ENCODE measurements around the gene ZC3H18. TPM values are rescaled to one million over a fixed set of nuclear protein-coding genes. Genes with fewer than 3 reads are reported as not detected.

The ZC3H18 gene
- total and polyA plus RNA-seq, 12 donors, result 18.3 to 28.7 (median 22.0) TPM

DNA sequence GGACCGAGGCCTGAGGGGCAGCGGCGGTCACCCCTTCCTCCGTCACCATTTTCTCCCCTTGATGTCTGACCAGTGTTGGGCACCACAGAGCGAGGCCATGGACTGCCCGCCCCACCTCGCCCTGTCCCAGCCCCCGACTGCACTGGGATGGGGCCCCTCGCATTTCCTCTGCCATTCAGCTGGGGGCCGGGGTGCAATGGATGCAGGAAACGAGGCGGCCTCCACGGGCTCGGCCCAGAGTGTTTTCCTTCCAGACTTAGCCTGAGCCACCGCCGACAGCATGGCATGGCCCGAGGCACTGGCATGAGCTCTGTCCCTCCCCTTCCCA lies 44.6 kb upstream of the ZC3H18 start:
- DNase-seq (peak in 1 of 2 donors; percentile 18), ATAC-seq (no peak)
- no peak overlapping the region for H3K4me3 ChIP-seq
- peaks cover 0 to 7% (median 0%) of the 10 kb centered on the region in 7 donors for H3K27me3 ChIP-seq
- 58 to 60% methylated on average over 17 of the region's 17 CpGs for WGBS, 2 donors
- H3K4me1 ChIP-seq, result peaks cover 0 to 34% (median 24%) of the 10 kb centered on the region in 9 donors
- no peaks in the 10 kb centered on the region for H3K36me3 ChIP-seq
- intact Hi-C loops (cut with DNase I), result no loop called here
- H3K9me3 ChIP-seq, result no peaks in the 10 kb centered on the region
- TF ChIP-seq, protein P1, sequence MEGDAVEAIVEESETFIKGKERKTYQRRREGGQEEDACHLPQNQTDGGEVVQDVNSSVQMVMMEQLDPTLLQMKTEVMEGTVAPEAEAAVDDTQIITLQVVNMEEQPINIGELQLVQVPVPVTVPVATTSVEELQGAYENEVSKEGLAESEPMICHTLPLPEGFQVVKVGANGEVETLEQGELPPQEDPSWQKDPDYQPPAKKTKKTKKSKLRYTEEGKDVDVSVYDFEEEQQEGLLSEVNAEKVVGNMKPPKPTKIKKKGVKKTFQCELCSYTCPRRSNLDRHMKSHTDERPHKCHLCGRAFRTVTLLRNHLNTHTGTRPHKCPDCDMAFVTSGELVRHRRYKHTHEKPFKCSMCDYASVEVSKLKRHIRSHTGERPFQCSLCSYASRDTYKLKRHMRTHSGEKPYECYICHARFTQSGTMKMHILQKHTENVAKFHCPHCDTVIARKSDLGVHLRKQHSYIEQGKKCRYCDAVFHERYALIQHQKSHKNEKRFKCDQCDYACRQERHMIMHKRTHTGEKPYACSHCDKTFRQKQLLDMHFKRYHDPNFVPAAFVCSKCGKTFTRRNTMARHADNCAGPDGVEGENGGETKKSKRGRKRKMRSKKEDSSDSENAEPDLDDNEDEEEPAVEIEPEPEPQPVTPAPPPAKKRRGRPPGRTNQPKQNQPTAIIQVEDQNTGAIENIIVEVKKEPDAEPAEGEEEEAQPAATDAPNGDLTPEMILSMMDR (IDR thresholded peaks at IDR 0.05), result no peak
- no peak overlapping the region for H3K27ac ChIP-seq

DNA sequence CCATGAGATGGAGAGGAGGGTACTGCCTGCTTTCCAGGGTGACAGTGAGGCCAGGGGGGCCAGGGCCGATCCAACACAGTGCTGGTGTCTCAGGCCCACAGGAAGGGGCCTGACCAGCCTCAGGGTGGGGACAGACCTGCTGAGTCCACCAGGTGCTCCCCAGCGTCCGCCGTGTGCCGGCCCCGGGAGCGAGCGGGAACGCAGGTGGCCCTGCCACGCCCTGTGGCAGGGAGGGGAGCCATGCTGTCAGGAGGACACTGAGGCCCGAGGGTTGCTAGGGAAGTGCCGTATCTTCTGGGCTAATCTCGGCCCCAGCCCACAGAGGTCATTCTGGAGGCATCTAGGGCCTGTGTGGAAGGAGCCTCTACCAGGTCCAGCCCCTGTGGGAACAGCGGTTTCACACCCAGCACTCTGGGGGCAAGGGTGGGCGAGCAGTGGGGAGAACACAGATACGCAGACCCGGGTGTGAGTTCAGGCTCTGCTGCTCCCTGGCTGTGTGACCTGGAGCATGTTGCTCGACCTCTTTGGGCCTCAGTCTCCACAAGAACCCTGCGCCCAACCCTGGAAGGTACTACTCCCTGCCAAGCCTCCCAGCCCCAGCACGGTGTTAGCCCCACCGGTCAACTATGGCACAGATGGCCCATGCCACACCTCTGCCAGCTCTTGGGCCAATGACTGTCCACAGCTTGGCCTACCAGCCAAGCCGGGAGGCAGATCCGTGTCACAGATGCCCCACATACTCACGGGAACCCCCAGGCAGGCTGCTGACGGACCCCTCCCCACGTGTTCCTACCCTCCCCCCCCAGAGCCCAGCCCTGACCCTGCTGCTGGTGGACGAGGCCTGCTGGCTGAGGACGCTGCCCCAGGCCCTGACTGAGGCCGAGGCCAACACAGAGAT lies 43.9 kb upstream of the ZC3H18 start:
- H3K4me3 ChIP-seq, result no peak overlapping the region
- DNase-seq, result peak in 1 of 2 donors; percentile 10
- intact Hi-C loops (cut with DNase I), result loop anchor here in 6 of 10 donors (2.0 kb wide), 2 partner anchors 81 to 83 kb away; no protein-coding TSS in a partner anchor

DNA sequence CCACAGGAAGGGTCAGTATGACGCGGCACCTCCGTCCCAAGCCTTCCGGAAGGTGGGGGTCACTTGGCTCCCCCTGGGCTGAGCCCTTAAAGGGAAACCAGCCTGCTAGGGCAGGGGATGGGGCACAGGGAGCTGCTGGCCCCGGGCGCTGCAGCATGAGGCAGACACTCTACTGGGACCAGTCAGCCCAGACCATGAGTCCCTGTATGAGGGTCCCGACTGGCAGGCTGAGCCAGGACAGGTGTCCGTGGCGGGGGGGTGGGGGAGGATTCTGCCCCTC lies 43.4 kb upstream of the ZC3H18 start:
- Histone ChIP-seq H3K27me3 (peaks cover 0 to 7% (median 0%) of the 10 kb centered on the region in 7 donors), H3K36me3 (no peaks in the 10 kb centered on the region), H3K27ac (no peak overlapping the region), H3K4me3 (no peak overlapping the region), H3K4me1 (peaks cover 0 to 34% (median 24%) of the 10 kb centered on the region in 9 donors), H3K9me3 (no peaks in the 10 kb centered on the region)
- peak in 1 of 2 donors; percentile 22 for DNase-seq
- ATAC-seq, result peak in 7 of 8 donors; percentile 5 to 34 (median 20)
- 52 to 55% methylated on average over 9 of the region's 9 CpGs for WGBS, 2 donors
- intact Hi-C loops (cut with DNase I), result loop anchor here (1.0 to 2.0 kb wide), 3 partner anchors 82 to 84 kb away; no protein-coding TSS in a partner anchor
- TF ChIP-seq, protein P1 (IDR thresholded peaks at IDR 0.05), result no peak

More for the DNA sequence above, 43.9 kb upstream of the ZC3H18 start:
- Histone ChIP-seq H3K27ac (no peak overlapping the region), H3K4me1 (peaks cover 0 to 34% (median 24%) of the 10 kb centered on the region in 9 donors), H3K27me3 (peaks cover 0 to 7% (median 0%) of the 10 kb centered on the region in 7 donors), H3K36me3 (no peaks in the 10 kb centered on the region), H3K9me3 (no peaks in the 10 kb centered on the region)
- 67 to 74% methylated on average over 29 of the region's 29 CpGs for WGBS, 2 donors
- ATAC-seq, result peak in 3 of 8 donors; percentile 1 to 23 (median 1)
- TF ChIP-seq, protein P1 (IDR thresholded peaks at IDR 0.05), result no peak

DNA sequence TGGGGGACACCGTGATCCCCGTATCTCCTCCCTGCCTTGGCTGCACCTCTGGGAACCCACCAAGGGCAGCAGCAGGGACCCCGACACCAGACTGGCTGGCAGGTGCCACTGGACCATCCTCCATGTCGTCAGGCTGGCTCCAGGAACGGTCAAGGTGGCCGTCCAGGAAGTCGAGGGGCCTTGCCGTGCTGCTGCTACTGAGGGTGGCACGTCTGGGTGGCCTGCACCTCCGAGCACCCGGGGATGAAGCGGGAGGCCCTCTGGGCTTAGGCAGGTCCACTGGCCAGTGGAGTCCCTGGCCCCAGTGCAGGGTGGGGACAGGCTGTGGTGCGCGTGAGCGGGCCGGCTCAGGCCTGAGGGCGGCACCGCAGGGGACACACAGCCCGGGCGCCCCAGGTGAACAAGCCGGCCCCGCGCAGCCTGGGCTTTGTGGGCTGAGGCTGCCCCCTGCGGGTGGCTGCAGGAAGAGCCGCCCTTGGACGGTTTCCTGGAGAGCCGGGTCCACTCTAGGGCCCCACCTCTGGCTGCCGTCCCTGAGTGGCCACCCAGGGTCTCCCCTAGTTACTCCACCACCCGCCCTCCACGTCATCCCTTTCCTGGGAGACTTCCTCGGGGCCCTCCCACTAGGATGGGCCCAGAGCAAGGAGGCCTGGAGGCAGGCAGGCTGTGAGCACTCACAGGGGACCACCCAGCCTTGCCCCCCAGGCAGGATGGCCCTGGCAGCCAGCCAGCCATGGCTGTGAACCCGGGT lies 42.8 kb upstream of the ZC3H18 start:
- intact Hi-C loops (cut with DNase I), result loop anchor here (1.0 to 2.0 kb wide), 3 partner anchors 83 to 85 kb away; no protein-coding TSS in a partner anchor
- WGBS, 2 donors, result 25 to 27% methylated on average over 31 to 32 of the region's 32 CpGs
- DNase-seq, result peak; percentile 55 to 67
- ATAC-seq, result peak; percentile 40 to 76 (median 71)
- Histone ChIP-seq H3K4me3 (no peak overlapping the region), H3K27ac (no peak overlapping the region), H3K9me3 (no peaks in the 10 kb centered on the region), H3K27me3 (peaks cover 0 to 7% (median 0%) of the 10 kb centered on the region in 7 donors), H3K4me1 (peaks cover 0 to 37% (median 24%) of the 10 kb centered on the region in 9 donors), H3K36me3 (no peaks in the 10 kb centered on the region)
- TF ChIP-seq, protein P1 (IDR thresholded peaks at IDR 0.05), result peak; percentile 84 to 96 (median 91)
